MM.1S (cell line): ENCODE results near the gene URI1.

Experiments used
- EZH2 ChIP-seq: fragments of 300-600 bp; sonication (generic); optimal IDR thresholded peaks from 2 replicates; pipeline ENCODE3; 2017; ENCODE audit warnings: low read depth, mild to moderate bottlenecking, antibody characterized with exemption, low read length, mixed read lengths
- EZH2phosphoT487 ChIP-seq: fragments of 300-600 bp; sonication (generic); IDR thresholded peaks from 2 replicates; pipeline ENCODE4 v1.6.1; 2018; ENCODE audit warnings: antibody characterized with exemption, low read length
- TF ChIP-seq, protein P1 (sequence below): fragments of 300-600 bp; sonication (generic); IDR thresholded peaks from 2 replicates; pipeline ENCODE4 v1.5.1; 2016; ENCODE audit warnings: antibody characterized with exemption, low read length, mixed read lengths

DNA sequence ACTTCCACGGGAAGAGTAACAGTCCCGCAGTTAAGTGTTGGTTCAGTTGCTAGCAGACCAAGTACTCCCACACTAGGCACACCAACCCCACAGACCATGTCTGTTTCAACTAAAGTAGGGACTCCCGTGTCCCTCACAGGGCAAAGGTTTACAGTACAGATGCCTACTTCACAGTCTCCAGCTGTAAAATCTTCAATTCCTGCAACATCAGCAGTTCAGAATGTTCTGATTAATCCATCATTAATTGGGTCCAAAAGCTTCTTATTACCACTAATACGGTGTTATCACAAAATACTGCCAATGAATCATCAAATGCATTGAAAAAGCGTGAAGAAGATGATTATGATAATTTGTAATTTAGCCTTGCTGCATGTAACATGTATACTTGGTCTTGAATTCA, 95.8 kb downstream of the URI1 start:
- TF ChIP-seq, protein P1, sequence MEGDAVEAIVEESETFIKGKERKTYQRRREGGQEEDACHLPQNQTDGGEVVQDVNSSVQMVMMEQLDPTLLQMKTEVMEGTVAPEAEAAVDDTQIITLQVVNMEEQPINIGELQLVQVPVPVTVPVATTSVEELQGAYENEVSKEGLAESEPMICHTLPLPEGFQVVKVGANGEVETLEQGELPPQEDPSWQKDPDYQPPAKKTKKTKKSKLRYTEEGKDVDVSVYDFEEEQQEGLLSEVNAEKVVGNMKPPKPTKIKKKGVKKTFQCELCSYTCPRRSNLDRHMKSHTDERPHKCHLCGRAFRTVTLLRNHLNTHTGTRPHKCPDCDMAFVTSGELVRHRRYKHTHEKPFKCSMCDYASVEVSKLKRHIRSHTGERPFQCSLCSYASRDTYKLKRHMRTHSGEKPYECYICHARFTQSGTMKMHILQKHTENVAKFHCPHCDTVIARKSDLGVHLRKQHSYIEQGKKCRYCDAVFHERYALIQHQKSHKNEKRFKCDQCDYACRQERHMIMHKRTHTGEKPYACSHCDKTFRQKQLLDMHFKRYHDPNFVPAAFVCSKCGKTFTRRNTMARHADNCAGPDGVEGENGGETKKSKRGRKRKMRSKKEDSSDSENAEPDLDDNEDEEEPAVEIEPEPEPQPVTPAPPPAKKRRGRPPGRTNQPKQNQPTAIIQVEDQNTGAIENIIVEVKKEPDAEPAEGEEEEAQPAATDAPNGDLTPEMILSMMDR = no peak
- TF ChIP-seq EZH2 = no peak
- no peak for TF ChIP-seq EZH2phosphoT487
